ENCODE results near the gene FMNL2.

- TF ChIP-seq, protein P1, sequence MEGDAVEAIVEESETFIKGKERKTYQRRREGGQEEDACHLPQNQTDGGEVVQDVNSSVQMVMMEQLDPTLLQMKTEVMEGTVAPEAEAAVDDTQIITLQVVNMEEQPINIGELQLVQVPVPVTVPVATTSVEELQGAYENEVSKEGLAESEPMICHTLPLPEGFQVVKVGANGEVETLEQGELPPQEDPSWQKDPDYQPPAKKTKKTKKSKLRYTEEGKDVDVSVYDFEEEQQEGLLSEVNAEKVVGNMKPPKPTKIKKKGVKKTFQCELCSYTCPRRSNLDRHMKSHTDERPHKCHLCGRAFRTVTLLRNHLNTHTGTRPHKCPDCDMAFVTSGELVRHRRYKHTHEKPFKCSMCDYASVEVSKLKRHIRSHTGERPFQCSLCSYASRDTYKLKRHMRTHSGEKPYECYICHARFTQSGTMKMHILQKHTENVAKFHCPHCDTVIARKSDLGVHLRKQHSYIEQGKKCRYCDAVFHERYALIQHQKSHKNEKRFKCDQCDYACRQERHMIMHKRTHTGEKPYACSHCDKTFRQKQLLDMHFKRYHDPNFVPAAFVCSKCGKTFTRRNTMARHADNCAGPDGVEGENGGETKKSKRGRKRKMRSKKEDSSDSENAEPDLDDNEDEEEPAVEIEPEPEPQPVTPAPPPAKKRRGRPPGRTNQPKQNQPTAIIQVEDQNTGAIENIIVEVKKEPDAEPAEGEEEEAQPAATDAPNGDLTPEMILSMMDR (conservative IDR thresholded peaks at IDR 0.05; ENCODE audit: low read depth, low read length): no peak
- TF ChIP-seq EZH2 (IDR thresholded peaks at IDR 0.05; ENCODE audit: borderline replicate concordance, low read depth, low read length, poor library complexity, severe bottlenecking): no peak
These were observed 245.7 kb downstream of the FMNL2 start for GRCh38 chr2:152580714-152581113.

Measured in A673 (cell line).